Neural crest cell (in vitro differentiated cells): Measurements from ENCODE around the gene ZFR2. TPM values are rescaled to one million over a fixed set of nuclear protein-coding genes. Genes with fewer than 3 reads are reported as not detected.

Experiments
- DNase-seq: peaks from one replicate; pipeline ENCODE4 v3.0.0; 2021; ENCODE audit warnings: low read depth, mixed read lengths, low spot score
- H3K27ac Mint-ChIP-seq: one replicate; pipeline ENCODE4 v1.8.0; 2021; ENCODE audit warnings: mild to moderate bottlenecking, mixed read lengths; ENCODE audit not compliant: unreplicated experiment
- H3K27me3 Mint-ChIP-seq: 2 replicates; pipeline ENCODE4 v1.8.0; 2021; ENCODE audit warnings: low read depth, mild to moderate bottlenecking, mixed read lengths
- H3K36me3 Mint-ChIP-seq: 2 replicates; pipeline ENCODE4 v1.8.0; 2021; ENCODE audit warnings: low read depth, mild to moderate bottlenecking, mixed read lengths
- H3K4me1 Mint-ChIP-seq: 2 replicates; pipeline ENCODE4 v1.8.0; 2021; ENCODE audit warnings: mixed read lengths
- H3K4me3 Mint-ChIP-seq: one replicate; pipeline ENCODE4 v1.8.0; 2021; ENCODE audit warnings: mild to moderate bottlenecking, mixed read lengths
- H3K9me3 Mint-ChIP-seq: 2 replicates; pipeline ENCODE4 v1.8.0; 2021; ENCODE audit warnings: mixed read lengths
- total RNA-seq: library from RNA; stranded (reverse); gene quantifications from 2 replicates; pipeline ENCODE4 v1.2.1, GENCODE V29; 2021
- TF ChIP-seq, protein P1 (sequence below): fragments of 200-600 bp; sonication (generic); conservative IDR thresholded peaks from 2 replicates; pipeline ENCODE4 v1.5.0; 2021; ENCODE audit warnings: antibody characterized with exemption, mild to moderate bottlenecking

The ZFR2 gene
- total RNA-seq, 1 donor from 2014 or later: 4.2 TPM

DNA sequence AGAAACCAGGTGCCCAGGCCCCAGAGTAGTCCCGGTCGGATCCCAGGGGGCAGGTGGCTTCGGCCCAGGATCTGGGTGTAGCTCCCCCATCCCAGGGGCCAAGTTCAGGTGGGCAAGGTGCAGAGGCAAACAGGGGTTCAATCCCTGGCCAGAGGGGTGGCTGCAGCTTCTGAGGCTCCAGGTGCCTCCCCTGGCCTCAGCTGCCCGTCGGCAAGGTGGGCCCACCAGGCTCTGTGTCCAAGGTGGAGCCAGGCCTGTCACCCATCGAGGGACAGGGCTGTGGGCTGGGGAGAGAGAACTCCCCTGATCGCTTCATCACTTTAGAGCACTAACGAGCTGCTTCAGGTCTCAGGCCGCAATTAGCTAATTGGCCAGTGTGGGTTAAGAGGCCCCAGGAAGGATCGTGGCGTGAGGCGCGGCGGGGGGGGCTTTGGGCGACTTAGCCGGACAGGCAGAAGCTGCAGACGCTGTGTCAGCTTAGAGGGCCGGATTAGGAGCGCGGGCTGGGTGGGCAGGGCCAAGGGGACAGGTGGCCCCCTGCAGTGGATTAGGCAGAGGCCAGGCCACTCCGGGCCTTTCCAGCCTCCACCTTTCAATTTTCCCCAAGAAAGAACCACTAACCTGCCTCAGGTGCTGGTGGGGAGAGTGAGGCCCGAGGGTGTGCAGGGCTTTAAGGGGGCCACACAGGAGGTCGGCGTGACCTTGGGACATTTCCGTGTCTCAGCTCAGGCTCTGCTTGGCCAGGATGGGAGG lies 94.0 kb downstream of the ZFR2 start:
- no peaks in the 10 kb centered on the region for H3K27me3 Mint-ChIP-seq
- no peaks in the 10 kb centered on the region for H3K4me1 Mint-ChIP-seq
- TF ChIP-seq, protein P1, sequence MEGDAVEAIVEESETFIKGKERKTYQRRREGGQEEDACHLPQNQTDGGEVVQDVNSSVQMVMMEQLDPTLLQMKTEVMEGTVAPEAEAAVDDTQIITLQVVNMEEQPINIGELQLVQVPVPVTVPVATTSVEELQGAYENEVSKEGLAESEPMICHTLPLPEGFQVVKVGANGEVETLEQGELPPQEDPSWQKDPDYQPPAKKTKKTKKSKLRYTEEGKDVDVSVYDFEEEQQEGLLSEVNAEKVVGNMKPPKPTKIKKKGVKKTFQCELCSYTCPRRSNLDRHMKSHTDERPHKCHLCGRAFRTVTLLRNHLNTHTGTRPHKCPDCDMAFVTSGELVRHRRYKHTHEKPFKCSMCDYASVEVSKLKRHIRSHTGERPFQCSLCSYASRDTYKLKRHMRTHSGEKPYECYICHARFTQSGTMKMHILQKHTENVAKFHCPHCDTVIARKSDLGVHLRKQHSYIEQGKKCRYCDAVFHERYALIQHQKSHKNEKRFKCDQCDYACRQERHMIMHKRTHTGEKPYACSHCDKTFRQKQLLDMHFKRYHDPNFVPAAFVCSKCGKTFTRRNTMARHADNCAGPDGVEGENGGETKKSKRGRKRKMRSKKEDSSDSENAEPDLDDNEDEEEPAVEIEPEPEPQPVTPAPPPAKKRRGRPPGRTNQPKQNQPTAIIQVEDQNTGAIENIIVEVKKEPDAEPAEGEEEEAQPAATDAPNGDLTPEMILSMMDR: no peak
- H3K9me3 Mint-ChIP-seq: no peaks in the 10 kb centered on the region
- no peak overlapping the region for H3K27ac Mint-ChIP-seq
- H3K36me3 Mint-ChIP-seq: no peaks in the 10 kb centered on the region
- no peak overlapping the region for H3K4me3 Mint-ChIP-seq
- DNase-seq: no peak

DNA sequence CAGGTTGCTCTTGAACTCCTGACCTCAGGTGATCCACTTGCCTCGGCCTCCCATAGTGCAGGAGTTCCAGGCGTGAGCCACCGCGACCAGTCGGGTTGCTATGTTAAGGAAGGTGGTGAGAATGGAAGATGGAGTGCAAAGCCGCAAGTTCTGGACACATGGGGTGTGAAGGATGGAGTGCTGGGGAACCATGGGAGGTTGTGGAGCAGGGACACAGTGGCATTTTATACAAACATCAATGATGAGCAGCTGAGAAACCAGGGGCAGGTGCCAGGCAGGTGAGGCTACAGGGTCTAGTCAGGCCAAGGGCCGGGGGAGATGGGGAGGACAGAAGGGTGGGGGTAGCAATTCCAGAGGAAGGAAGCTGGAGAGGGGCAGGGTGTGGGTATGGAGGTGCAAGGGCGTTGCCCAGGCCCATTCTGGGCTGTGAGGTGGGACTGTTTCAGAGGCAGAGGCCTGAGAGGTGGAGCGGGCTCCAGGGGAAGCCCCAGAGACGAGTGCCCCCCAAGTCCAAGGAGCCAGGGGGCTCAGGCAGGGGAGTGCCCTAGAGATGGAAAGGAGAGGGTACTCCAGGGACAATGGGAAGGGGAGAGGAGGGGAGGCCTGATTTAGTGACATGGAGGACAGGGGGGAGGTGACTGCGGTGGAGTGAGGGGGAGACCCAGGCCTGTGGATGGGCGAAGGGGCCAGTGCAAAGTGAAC lies 94.9 kb downstream of the ZFR2 start:
- H3K4me3 Mint-ChIP-seq: no peak overlapping the region
- H3K4me1 Mint-ChIP-seq: no peaks in the 10 kb centered on the region
- TF ChIP-seq, protein P1: no peak
- no peaks in the 10 kb centered on the region for H3K36me3 Mint-ChIP-seq
- no peaks in the 10 kb centered on the region for H3K27me3 Mint-ChIP-seq
- DNase-seq: no peak
- H3K9me3 Mint-ChIP-seq: no peaks in the 10 kb centered on the region
- no peak overlapping the region for H3K27ac Mint-ChIP-seq

DNA sequence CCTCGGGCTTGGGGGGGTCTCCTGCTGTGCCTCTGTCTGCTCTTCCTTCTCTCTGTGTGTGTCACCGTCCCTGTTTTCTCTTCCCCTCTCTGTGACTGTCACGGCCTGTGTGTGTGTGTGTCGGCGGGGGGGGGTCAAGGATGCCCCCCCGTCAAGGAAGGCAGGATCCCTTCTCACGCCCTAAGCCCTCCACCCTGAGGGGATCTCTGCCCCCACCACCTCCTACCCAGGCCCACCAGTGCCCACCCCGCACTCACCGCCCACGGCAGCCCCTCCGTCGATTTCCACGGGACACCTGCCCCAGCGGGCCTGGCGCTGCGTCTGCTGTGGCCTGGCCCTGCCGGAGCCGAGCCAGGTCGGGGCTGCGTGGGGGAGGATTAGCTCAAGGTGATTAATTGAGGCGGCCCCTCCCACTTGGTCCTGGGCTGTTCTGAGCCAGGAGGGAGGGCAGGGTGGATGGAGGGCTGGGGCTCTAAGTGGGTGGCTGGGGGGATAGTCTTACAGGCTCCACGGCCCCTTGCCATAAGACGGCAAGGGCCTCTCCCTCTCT lies 96.9 kb downstream of the ZFR2 start, which contains the start of gene RAX2:
RAX2 (minus strand) TSS at position 323 of the 550 bp plus-strand sequence. CDS start 486 bp downstream, outside the sequence.
- TF ChIP-seq, protein P1: no peak
- Mint-ChIP-seq H3K27ac (no peak within 1 kb of the TSS), H3K36me3 (no peaks in the 10 kb centered on the region), H3K9me3 (no peaks in the 10 kb centered on the region), H3K4me1 (no peaks in the 10 kb centered on the region), H3K27me3 (no peaks in the 10 kb centered on the region), H3K4me3 (peak within 1 kb of the TSS; percentile 38)
- no peak for DNase-seq

DNA sequence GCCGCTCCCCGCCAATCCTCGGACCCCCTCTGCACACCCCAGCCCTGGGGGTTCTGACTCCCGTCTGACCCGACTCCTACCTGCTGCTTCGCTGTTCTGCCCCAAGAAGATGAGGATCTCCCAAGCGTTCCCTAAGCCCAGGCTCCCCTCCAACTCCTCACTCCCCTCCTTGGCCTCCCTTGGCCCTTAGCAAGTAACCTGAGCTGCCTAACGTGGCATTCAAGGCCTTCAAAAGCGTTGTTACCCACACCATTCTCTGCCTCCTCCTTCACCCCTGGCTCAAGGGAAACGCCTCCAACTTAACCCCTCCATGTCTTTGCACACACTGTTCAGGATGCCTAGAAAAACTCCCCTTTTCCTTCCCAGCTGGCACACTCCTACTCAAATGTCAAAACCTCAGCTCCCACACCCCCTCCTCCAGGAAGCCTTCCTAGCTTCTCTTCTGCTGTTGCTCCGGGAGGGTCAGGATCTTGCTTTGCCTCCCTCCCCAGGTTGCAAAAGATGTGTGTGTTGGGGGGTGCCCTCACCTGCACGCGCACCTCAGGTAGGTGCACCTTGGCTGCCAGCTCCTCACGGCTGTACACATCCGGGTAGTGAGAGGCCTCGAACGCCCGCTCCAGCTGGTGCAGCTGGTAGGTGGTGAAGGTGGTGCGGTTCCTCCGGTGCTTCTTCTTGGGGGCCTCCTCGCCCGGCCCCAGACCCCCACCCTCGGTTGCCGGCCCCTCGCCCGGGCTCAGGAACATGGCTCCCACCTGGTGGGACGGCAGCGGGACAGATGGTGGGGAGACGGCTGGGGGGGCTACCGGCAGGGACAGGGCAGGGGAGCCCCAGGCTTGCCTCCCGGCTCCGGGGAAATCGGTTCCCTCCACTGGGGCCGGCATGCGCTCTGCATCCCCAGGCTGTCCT lies 97.6 kb downstream of the ZFR2 start:
- no peak for DNase-seq
- TF ChIP-seq, protein P1: no peak
- Mint-ChIP-seq H3K27me3 (no peaks in the 10 kb centered on the region), H3K9me3 (no peaks in the 10 kb centered on the region), H3K27ac (no peak overlapping the region), H3K4me3 (peak overlapping the region; percentile 38), H3K4me1 (no peaks in the 10 kb centered on the region), H3K36me3 (no peaks in the 10 kb centered on the region)
